Measurements from ENCODE around the gene CFAP20. TPM values are rescaled to one million over a fixed set of nuclear protein-coding genes. Genes with fewer than 3 reads are reported as not detected.
A peak's percentile ranks its signal among the peaks of the same experiment; 100 is the strongest.

CFAP20 gene
- total RNA-seq, 1 donor = 35.7 TPM

DNA sequence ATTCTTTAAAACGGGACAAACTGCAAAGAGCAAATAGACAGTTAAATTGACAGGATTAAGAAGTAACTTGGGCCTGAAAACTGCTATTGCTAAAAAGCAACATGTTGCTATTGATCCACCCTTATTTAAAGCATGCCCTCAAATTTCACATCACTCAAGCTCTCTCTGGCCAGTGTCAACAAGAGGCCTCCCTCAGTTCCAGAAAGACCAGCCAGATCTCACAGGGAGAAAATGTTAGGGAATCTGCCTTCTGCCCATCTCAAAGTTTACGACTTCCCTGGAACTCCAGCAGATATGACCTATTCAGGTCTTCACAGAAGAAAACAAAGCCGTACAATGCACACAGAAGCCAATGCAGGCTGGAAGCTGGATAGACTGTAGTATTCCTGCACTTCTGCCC, 8.9 kb downstream of the CFAP20 start:
- H3K4me3 ChIP-seq (ENCODE audit: low read depth, low read length) = no peak overlapping the region
- peak; percentile 21 for DNase-seq (ENCODE audit: low read depth)
- TF ChIP-seq, protein P1, sequence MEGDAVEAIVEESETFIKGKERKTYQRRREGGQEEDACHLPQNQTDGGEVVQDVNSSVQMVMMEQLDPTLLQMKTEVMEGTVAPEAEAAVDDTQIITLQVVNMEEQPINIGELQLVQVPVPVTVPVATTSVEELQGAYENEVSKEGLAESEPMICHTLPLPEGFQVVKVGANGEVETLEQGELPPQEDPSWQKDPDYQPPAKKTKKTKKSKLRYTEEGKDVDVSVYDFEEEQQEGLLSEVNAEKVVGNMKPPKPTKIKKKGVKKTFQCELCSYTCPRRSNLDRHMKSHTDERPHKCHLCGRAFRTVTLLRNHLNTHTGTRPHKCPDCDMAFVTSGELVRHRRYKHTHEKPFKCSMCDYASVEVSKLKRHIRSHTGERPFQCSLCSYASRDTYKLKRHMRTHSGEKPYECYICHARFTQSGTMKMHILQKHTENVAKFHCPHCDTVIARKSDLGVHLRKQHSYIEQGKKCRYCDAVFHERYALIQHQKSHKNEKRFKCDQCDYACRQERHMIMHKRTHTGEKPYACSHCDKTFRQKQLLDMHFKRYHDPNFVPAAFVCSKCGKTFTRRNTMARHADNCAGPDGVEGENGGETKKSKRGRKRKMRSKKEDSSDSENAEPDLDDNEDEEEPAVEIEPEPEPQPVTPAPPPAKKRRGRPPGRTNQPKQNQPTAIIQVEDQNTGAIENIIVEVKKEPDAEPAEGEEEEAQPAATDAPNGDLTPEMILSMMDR (IDR thresholded peaks at IDR 0.05; ENCODE audit: insufficient read depth, low read length) = no peak

DNA sequence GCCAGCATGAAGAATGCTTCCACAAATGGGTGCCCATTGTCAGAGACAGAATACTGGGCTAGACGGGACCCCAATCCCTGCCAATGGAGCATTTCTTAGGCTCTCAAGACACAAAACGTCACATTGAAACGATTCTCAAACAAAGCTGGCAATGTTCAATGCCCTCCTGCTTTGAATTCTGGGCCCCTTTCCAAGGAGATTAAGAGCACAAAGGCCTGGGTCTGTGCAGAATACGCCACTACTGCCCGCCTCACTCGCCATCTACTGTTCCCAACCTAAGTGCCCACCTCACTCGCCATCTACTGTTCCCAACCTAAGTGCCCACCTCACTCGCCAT, 9.7 kb downstream of the CFAP20 start:
- DNase-seq (ENCODE audit: low read depth) = no peak
- H3K4me3 ChIP-seq (ENCODE audit: low read depth, low read length) = no peak overlapping the region
- TF ChIP-seq, protein P1 (IDR thresholded peaks at IDR 0.05; ENCODE audit: insufficient read depth, low read length) = no peak

- peak; percentile 28 for DNase-seq (ENCODE audit: low read depth)
- no peak overlapping the region for H3K4me3 ChIP-seq (ENCODE audit: low read depth, low read length)
- TF ChIP-seq, protein P1 (IDR thresholded peaks at IDR 0.05; ENCODE audit: insufficient read depth, low read length) = no peak
Measured at GRCh38 chr16:58118801-58119508, 10.2 kb downstream of the CFAP20 start.

- TF ChIP-seq, protein P1 (IDR thresholded peaks at IDR 0.05; ENCODE audit: insufficient read depth, low read length) = no peak
- no peak for DNase-seq (ENCODE audit: low read depth)
- no peak overlapping the region for H3K4me3 ChIP-seq (ENCODE audit: low read depth, low read length)
Measured at GRCh38 chr16:58116529-58116928, 12.7 kb downstream of the CFAP20 start.

DNA sequence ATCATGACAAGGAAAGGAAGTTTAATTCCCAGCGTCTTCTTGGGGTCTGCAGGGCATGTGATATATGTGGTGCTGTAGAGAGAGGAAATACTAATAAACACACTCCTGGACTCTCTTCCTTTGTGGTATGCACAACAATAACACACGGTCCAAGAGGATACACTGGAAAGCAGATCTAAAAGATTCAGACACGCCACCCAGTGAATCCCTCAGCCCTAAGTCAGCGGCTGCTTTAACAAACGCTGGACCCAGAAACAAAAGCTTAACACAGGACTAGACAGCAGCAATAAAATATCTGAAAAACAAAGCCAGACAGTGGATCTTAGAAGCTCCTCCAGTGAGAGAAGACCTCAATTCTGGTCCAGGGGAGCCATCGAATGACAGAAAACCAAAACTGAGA, 13.1 kb downstream of the CFAP20 start:
- TF ChIP-seq, protein P1 (IDR thresholded peaks at IDR 0.05; ENCODE audit: insufficient read depth, low read length) = no peak
- DNase-seq (ENCODE audit: low read depth) = no peak
- no peak overlapping the region for H3K4me3 ChIP-seq (ENCODE audit: low read depth, low read length)

DNA sequence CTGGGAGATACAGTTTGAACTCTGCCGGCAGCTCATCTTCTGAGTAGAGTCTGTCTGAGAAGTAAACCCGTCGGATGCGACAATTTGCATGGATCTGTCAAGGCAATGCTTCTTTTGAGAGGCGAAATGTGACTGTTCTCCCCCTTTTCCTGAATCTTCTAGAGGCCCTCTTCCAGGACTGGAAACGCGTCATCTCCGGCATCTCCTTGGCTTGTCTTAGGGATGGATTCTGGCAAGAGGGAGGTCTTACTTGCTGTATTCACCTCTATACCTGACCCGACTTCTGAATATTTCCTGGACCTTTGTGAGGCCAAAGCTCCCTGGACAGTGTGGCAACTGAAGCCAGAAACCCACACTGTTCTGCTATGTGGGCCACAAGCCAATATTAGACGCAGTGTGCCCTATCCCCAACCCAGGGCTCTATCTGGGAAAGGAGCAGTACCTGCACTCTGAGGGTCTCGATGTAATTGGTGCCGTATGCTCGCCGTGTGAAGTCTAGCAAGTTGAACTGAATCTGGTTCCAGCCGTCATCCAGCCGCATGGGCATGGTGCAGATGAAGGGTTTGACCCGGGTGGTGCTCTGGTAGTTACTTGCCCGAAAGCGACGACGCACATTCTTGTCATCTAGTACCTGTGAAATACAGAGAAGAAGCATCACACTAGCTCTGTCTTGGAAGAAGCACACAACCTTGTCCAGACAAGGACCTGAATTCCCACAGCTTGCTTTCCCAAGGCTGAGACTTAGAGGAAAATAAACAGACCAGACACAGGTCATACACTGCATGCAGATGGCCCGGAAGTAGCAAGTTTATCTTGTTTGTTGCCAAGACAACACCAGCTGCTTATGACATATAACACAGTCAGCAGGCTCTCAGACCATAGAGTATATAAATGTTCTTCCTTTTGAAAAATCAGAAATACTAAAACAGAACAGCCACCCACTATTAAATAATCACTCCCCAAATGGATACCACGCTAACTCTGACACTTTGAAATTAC, 14.1 kb downstream of the CFAP20 start:
- no peak for DNase-seq (ENCODE audit: low read depth)
- no peak overlapping the region for H3K4me3 ChIP-seq (ENCODE audit: low read depth, low read length)
- TF ChIP-seq, protein P1 (IDR thresholded peaks at IDR 0.05; ENCODE audit: insufficient read depth, low read length) = no peak

Measured in fibroblast of the aortic adventitia (primary cell).